Glutamatergic neuron (in vitro differentiated cells): Measurements from ENCODE around the gene RASD1. TPM values are rescaled to one million over a fixed set of nuclear protein-coding genes. Genes with fewer than 3 reads are reported as not detected.
A peak's percentile ranks its signal among the peaks of the same experiment; 100 is the strongest.

ENCODE experiments used
- DNase-seq: peaks from one replicate; pipeline ENCODE4 v3.0.0; 2022
- H3K27ac Mint-ChIP-seq: one replicate; pipeline ENCODE4 v1.8.0; 2020; ENCODE audit warnings: mild to moderate bottlenecking, mixed read lengths, inconsistent platforms; ENCODE audit not compliant: unreplicated experiment
- H3K27me3 Mint-ChIP-seq: one replicate; pipeline ENCODE4 v1.8.0; 2020; ENCODE audit warnings: mild to moderate bottlenecking, moderate library complexity, mixed read lengths, inconsistent platforms; ENCODE audit not compliant: unreplicated experiment
- H3K36me3 Mint-ChIP-seq: one replicate; pipeline ENCODE4 v1.8.0; 2020; ENCODE audit warnings: mild to moderate bottlenecking, mixed read lengths, inconsistent platforms; ENCODE audit not compliant: unreplicated experiment
- H3K4me1 Mint-ChIP-seq: one replicate; pipeline ENCODE4 v1.8.0; 2020; ENCODE audit warnings: mild to moderate bottlenecking, low read depth, mixed read lengths, inconsistent platforms; ENCODE audit not compliant: unreplicated experiment
- H3K4me3 Mint-ChIP-seq: one replicate; pipeline ENCODE4 v1.8.0; 2020; ENCODE audit warnings: mild to moderate bottlenecking, mixed read lengths, inconsistent platforms; ENCODE audit not compliant: unreplicated experiment
- H3K9me3 Mint-ChIP-seq: one replicate; pipeline ENCODE4 v1.8.0; 2020; ENCODE audit warnings: mild to moderate bottlenecking, moderate library complexity, mixed read lengths, inconsistent platforms; ENCODE audit not compliant: unreplicated experiment
- CTCF ChIP-seq: fragments of 200-600 bp; sonication (generic); IDR thresholded peaks from one replicate; pipeline ENCODE4 v1.5.0; 2021; ENCODE audit not compliant: partially characterized antibody, unreplicated experiment
- total RNA-seq: library from RNA; stranded (reverse); fragmentation: NEBNext Ultra II Directional; extraction: Animal tissue kit (Norgen Biotek cat#: 25700); gene quantifications from one replicate; pipeline ENCODE4 v1.2.1, GENCODE V29; 2021; ENCODE audit not compliant: unreplicated experiment

Gene RASD1
- total RNA-seq, 1 donor from 2014 or later = 140 TPM

- H3K27me3 Mint-ChIP-seq = peaks cover 8% of the 10 kb centered on the region
- peaks cover 7% of the 10 kb centered on the region for H3K9me3 Mint-ChIP-seq
- no peak overlapping the region for H3K4me3 Mint-ChIP-seq
Observed at GRCh38 chr17:17541640-17542001, 45.4 kb upstream of the RASD1 start.

GRCh38 chr17:17540935-17541639, 44.9 kb upstream of the RASD1 start:
- Mint-ChIP-seq H3K27ac (no peak overlapping the region), H3K4me3 (no peak overlapping the region), H3K4me1 (peaks cover 10% of the 10 kb centered on the region), H3K9me3 (peaks cover 7% of the 10 kb centered on the region), H3K27me3 (peaks cover 8% of the 10 kb centered on the region), H3K36me3 (no peaks in the 10 kb centered on the region)
- DNase-seq = no peak
- TF ChIP-seq CTCF = no peak

More at GRCh38 chr17:17541640-17542001, 45.4 kb upstream of the RASD1 start:
- peaks cover 10% of the 10 kb centered on the region for H3K4me1 Mint-ChIP-seq
- H3K27ac Mint-ChIP-seq = no peak overlapping the region
- DNase-seq = no peak
- TF ChIP-seq CTCF = no peak
- no peaks in the 10 kb centered on the region for H3K36me3 Mint-ChIP-seq

- peaks cover 10% of the 10 kb centered on the region for H3K4me1 Mint-ChIP-seq
- peak; percentile 49 for DNase-seq
- peaks cover 4% of the 10 kb centered on the region for H3K9me3 Mint-ChIP-seq
- H3K4me3 Mint-ChIP-seq = no peak overlapping the region
- no peaks in the 10 kb centered on the region for H3K36me3 Mint-ChIP-seq
- no peak for TF ChIP-seq CTCF
- no peak overlapping the region for H3K27ac Mint-ChIP-seq
- peaks cover 10% of the 10 kb centered on the region for H3K27me3 Mint-ChIP-seq
Observed at GRCh38 chr17:17540278-17540906, 44.2 kb upstream of the RASD1 start.

- H3K4me1 Mint-ChIP-seq = peaks cover 10% of the 10 kb centered on the region
- H3K9me3 Mint-ChIP-seq = peaks cover 4% of the 10 kb centered on the region
- peaks cover 10% of the 10 kb centered on the region for H3K27me3 Mint-ChIP-seq
- H3K4me3 Mint-ChIP-seq = no peak overlapping the region
- no peaks in the 10 kb centered on the region for H3K36me3 Mint-ChIP-seq
- no peak overlapping the region for H3K27ac Mint-ChIP-seq
- no peak for DNase-seq
- TF ChIP-seq CTCF = no peak
Observed at GRCh38 chr17:17539591-17539990, 43.4 kb upstream of the RASD1 start.
